Kidney (tissue), 14 donors: ENCODE measurements around the gene EMP3. TPM values are rescaled to one million over a fixed set of nuclear protein-coding genes. Genes with fewer than 3 reads are reported as not detected.

Experiments used
- DNase-seq, 5 donors: peaks; one replicate each; pipeline ENCODE4 v3.0.0-alpha.2; 2013 to 2020
- FAIRE-seq: peaks from 2 replicates; lab custom pipeline; 2012; peaks lifted over from hg19 to GRCh38; lab: Jason Lieb, UNC
- H3K27ac ChIP-seq, 2 donors: one replicate each; pipeline ENCODE4 v1.7.0; 2013; ENCODE audit warnings: low read depth in 2 of 2, low read length in 2 of 2, inconsistent platforms in 1 of 2
- H3K27me3 ChIP-seq: one replicate; pipeline ENCODE4 v1.7.1; 2013; ENCODE audit warnings: low read length, inconsistent platforms; ENCODE audit not compliant: control insufficient read depth, insufficient read depth
- H3K36me3 ChIP-seq, 3 donors: one replicate each; pipeline versions ENCODE4 v1.7.0 to v1.7.1; 2013; ENCODE audit warnings: low read length in 3 of 3, control low read depth in 1 of 3, inconsistent platforms in 1 of 3; ENCODE audit not compliant: insufficient read depth in 3 of 3, control insufficient read depth in 2 of 3
- H3K4me1 ChIP-seq, 3 donors: one replicate each; pipeline versions ENCODE4 v1.7.0 to v1.7.1; 2013; ENCODE audit warnings: low read length in 3 of 3, inconsistent platforms in 1 of 3, low read depth in 1 of 3; ENCODE audit not compliant: control insufficient read depth in 2 of 3, insufficient read depth in 2 of 3
- H3K4me3 ChIP-seq, 3 donors: one replicate each; pipeline versions ENCODE4 v1.7.0 to v1.8.1; 2013; ENCODE audit warnings: low read length in 3 of 3, control low read depth in 1 of 3, inconsistent platforms in 1 of 3
- H3K9ac ChIP-seq, 3 donors: one replicate each; pipeline versions ENCODE4 v1.7.0 to v1.7.1; 2013; ENCODE audit warnings: low read length in 3 of 3, control low read depth in 1 of 3, inconsistent platforms in 1 of 3
- H3K9me3 ChIP-seq, 3 donors: one replicate each; pipeline versions ENCODE4 v1.7.0 to v1.7.1; 2013; ENCODE audit warnings: low read length in 3 of 3, control low read depth in 1 of 3, inconsistent platforms in 1 of 3; ENCODE audit not compliant: control insufficient read depth in 2 of 3, insufficient read depth in 1 of 3
- intact Hi-C: fragments of 100-400 bp; cut with DNase I; formaldehyde crosslinking; loops from one replicate; pipeline ENCODE4 v1.11.1; 2022
- polyA plus RNA-seq: library from polyadenylated mRNA; stranded (reverse); fragments of 350-450 nt; fragmentation: Illumina TruSeq; extraction: RNeasy Lipid Tissue Mini Kit (QIAGEN cat#74804); gene quantifications from one replicate; pipeline ENCODE4 v1.2.3, GENCODE V29; 2014; ENCODE audit warnings: low read depth, low replicate concordance; ENCODE audit not compliant: insufficient read depth
- total RNA-seq: library from RNA; stranded (reverse); fragmentation: NEBNext Ultra II Directional; extraction: Animal tissue kit (Norgen Biotek cat#: 25700); gene quantifications from one replicate; pipeline ENCODE4 v1.2.1, GENCODE V29; 2021
- TF ChIP-seq, protein P1 (sequence below): IDR thresholded peaks from 3 replicates; pipeline ENCODE4 v1.5.1; 2012; ENCODE audit warnings: mild to moderate bottlenecking, moderate library complexity, borderline replicate concordance; ENCODE audit not compliant: insufficient read depth; ENCODE audit errors: extremely low read depth
- donor health status: control.
- donor health status: control.
- donor health status: control.
- donor health status: control.
- donor health status: control.
- donor health status: DM: yes; HTN: yes; CAD: no.
- donor health status: Normal renal cell carcinoma (clear cell type).

The EMP3 gene
- total and polyA plus RNA-seq, 2 donors from 2014 or later = 75.9 to 78.6 TPM

DNA sequence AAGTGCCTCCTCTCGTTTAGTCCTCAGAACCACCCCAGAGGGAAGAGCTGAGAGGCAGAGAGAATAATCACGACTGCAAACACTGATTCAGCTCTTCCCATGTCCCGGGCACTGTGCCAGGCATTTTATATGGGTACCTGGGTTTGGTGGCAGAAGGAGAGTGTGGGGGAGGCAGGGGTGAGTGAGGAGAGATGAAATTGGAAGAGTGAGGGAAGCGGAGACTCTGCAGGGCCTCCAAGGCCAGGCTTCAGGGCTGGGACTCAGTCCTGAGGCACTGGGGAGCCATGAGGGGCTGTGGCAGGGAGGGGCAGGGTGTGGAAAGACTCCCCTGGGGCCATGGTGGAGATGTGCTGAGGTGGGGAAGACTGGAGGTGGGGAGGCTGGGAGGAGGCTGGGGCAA is 47.6 kb downstream of the EMP3 start:
- H3K9me3 ChIP-seq = no peaks in the 10 kb centered on the region
- no peaks in the 10 kb centered on the region for H3K27me3 ChIP-seq
- peak in 3 of 5 donors; percentile 59 to 86 (median 70) for DNase-seq
- H3K4me1 ChIP-seq = peaks cover 0 to 5% (median 0%) of the 10 kb centered on the region in 3 donors
- H3K36me3 ChIP-seq = no peaks in the 10 kb centered on the region
- H3K27ac ChIP-seq = no peak overlapping the region
- TF ChIP-seq, protein P1, sequence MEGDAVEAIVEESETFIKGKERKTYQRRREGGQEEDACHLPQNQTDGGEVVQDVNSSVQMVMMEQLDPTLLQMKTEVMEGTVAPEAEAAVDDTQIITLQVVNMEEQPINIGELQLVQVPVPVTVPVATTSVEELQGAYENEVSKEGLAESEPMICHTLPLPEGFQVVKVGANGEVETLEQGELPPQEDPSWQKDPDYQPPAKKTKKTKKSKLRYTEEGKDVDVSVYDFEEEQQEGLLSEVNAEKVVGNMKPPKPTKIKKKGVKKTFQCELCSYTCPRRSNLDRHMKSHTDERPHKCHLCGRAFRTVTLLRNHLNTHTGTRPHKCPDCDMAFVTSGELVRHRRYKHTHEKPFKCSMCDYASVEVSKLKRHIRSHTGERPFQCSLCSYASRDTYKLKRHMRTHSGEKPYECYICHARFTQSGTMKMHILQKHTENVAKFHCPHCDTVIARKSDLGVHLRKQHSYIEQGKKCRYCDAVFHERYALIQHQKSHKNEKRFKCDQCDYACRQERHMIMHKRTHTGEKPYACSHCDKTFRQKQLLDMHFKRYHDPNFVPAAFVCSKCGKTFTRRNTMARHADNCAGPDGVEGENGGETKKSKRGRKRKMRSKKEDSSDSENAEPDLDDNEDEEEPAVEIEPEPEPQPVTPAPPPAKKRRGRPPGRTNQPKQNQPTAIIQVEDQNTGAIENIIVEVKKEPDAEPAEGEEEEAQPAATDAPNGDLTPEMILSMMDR = no peak
- no peak overlapping the region for H3K4me3 ChIP-seq
- no peak for FAIRE-seq
- intact Hi-C loops = no loop called here
- no peak overlapping the region for H3K9ac ChIP-seq

- DNase-seq (no peak), FAIRE-seq (no peak)
- intact Hi-C loops = no loop called here
- no peaks in the 10 kb centered on the region for H3K9me3 ChIP-seq
- H3K4me3 ChIP-seq = no peak overlapping the region
- peaks cover 0 to 5% (median 0%) of the 10 kb centered on the region in 3 donors for H3K4me1 ChIP-seq
- no peak overlapping the region for H3K9ac ChIP-seq
- H3K27ac ChIP-seq = no peak overlapping the region
- H3K27me3 ChIP-seq = no peaks in the 10 kb centered on the region
- TF ChIP-seq, protein P1 = no peak
- no peaks in the 10 kb centered on the region for H3K36me3 ChIP-seq
Measured at GRCh38 chr19:48373567-48373966, 48.2 kb downstream of the EMP3 start.

DNA sequence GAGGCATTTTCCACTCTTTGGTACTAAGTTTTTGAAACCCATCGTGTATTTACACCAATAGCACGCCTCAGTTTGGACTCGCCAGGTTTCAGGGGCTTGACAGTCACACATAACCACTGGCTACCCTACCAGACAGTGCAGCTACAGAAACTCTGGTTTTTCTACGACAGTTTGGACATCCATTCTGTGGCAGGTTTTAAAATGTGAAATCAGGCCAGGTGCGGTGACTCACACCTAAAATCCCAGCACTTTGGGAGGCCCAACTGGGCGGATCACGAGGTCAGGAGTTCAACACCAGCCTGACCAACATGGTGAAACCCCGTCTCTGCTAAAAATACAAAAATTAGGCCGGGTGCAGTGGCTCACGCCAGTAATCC is 52.8 kb downstream of the EMP3 start:
- no peak overlapping the region for H3K4me3 ChIP-seq
- DNase-seq (no peak), FAIRE-seq (no peak)
- H3K27ac ChIP-seq = no peak overlapping the region
- H3K36me3 ChIP-seq = peaks cover 0 to 4% (median 2%) of the 10 kb centered on the region in 3 donors
- no peaks in the 10 kb centered on the region for H3K9me3 ChIP-seq
- intact Hi-C loops = no loop called here
- H3K9ac ChIP-seq = no peak overlapping the region
- TF ChIP-seq, protein P1 = no peak
- H3K27me3 ChIP-seq = no peaks in the 10 kb centered on the region
- H3K4me1 ChIP-seq = no peaks in the 10 kb centered on the region

GRCh38 chr19:48379058-48379457 is 53.7 kb downstream of the EMP3 start:
- H3K4me1 ChIP-seq = no peaks in the 10 kb centered on the region
- DNase-seq (no peak), FAIRE-seq (no peak)
- no peaks in the 10 kb centered on the region for H3K27me3 ChIP-seq
- no peak overlapping the region for H3K27ac ChIP-seq
- H3K9me3 ChIP-seq = no peaks in the 10 kb centered on the region
- no peak overlapping the region for H3K4me3 ChIP-seq
- peaks cover 0 to 11% (median 5%) of the 10 kb centered on the region in 3 donors for H3K36me3 ChIP-seq
- no peak overlapping the region for H3K9ac ChIP-seq
- intact Hi-C loops = no loop called here
- TF ChIP-seq, protein P1 = no peak
